Smooth muscle cell of the brain vasculature (primary cell): ENCODE measurements around the gene PQBP1.
A peak's percentile ranks its signal among the peaks of the same experiment; 100 is the strongest.

Source experiments
- DNase-seq: peaks from one replicate; pipeline ENCODE4 v3.0.0-alpha.2; 2012; ENCODE audit warnings: low read depth, low spot score

PQBP1 gene

GRCh38 chrX:48902135-48902534 is 4.4 kb downstream of the PQBP1 start:
- DNase-seq, result no peak

GRCh38 chrX:48902776-48903175 is 5.0 kb downstream of the PQBP1 start:
- DNase-seq, result no peak

GRCh38 chrX:48903290-48903689 is 5.6 kb downstream of the PQBP1 start:
- DNase-seq, result no peak

GRCh38 chrX:48904180-48904579 is 6.5 kb downstream of the PQBP1 start:
- DNase-seq, result no peak

- DNase-seq, result no peak
Measured at GRCh38 chrX:48904626-48905025, 6.9 kb downstream of the PQBP1 start.

GRCh38 chrX:48905090-48905790 is 7.5 kb downstream of the PQBP1 start:
- DNase-seq, result no peak

GRCh38 chrX:48908600-48908999 is 10.9 kb downstream of the PQBP1 start:
- no peak for DNase-seq

GRCh38 chrX:48909703-48910294 is 12.1 kb downstream of the PQBP1 start:
- DNase-seq, result no peak

- no peak for DNase-seq
Measured at GRCh38 chrX:48910926-48911411, 13.2 kb downstream of the PQBP1 start.

- no peak for DNase-seq
Measured at GRCh38 chrX:48911412-48912182, 13.9 kb downstream of the PQBP1 start, which contains the start of gene SLC35A2. TSS of gene SLC35A2 (minus strand) at chrX:48911646. CDS start at chrX:48911636, 10 bp downstream.

GRCh38 chrX:48913605-48914366 is 16.1 kb downstream of the PQBP1 start:
- no peak for DNase-seq

- DNase-seq, result no peak
Measured at GRCh38 chrX:48914593-48915493, 17.1 kb downstream of the PQBP1 start.

GRCh38 chrX:48917139-48918001 is 19.6 kb downstream of the PQBP1 start:
- DNase-seq, result peak; percentile 68

GRCh38 chrX:48918301-48918642 is 20.5 kb downstream of the PQBP1 start:
- no peak for DNase-seq

GRCh38 chrX:48918643-48919340 is 21.1 kb downstream of the PQBP1 start, which contains the start of gene PIM2:
TSS of gene PIM2 (minus strand) at chrX:48919024. CDS start at chrX:48918834, 190 bp downstream.
- DNase-seq, result no peak

GRCh38 chrX:48919360-48919841 is 21.7 kb downstream of the PQBP1 start:
- DNase-seq, result no peak

- no peak for DNase-seq
Measured at GRCh38 chrX:48919947-48920717, 22.4 kb downstream of the PQBP1 start.

GRCh38 chrX:48920718-48921104 is 23.0 kb downstream of the PQBP1 start:
- DNase-seq, result no peak
